Medulla oblongata (tissue), 1 donor: ENCODE data around the gene PCDHGA7.
A peak's percentile ranks its signal among the peaks of the same experiment; 100 is the strongest.
"Not testable (repeated sequence)": the region's sequence is repeated elsewhere in the genome, so short reads cannot be mapped to it uniquely, and the experiment has no call there.

Experiments
- DNase-seq: peaks from one replicate; pipeline ENCODE4 v3.0.0-alpha.2; 2015; ENCODE audit errors: extremely low spot score

The PCDHGA7 gene

GRCh38 chr5:141398608-141399007 is 16.1 kb downstream of the PCDHGA7 start:
- no peak for DNase-seq

GRCh38 chr5:141399555-141400258 is 17.2 kb downstream of the PCDHGA7 start:
- DNase-seq: no peak

DNA sequence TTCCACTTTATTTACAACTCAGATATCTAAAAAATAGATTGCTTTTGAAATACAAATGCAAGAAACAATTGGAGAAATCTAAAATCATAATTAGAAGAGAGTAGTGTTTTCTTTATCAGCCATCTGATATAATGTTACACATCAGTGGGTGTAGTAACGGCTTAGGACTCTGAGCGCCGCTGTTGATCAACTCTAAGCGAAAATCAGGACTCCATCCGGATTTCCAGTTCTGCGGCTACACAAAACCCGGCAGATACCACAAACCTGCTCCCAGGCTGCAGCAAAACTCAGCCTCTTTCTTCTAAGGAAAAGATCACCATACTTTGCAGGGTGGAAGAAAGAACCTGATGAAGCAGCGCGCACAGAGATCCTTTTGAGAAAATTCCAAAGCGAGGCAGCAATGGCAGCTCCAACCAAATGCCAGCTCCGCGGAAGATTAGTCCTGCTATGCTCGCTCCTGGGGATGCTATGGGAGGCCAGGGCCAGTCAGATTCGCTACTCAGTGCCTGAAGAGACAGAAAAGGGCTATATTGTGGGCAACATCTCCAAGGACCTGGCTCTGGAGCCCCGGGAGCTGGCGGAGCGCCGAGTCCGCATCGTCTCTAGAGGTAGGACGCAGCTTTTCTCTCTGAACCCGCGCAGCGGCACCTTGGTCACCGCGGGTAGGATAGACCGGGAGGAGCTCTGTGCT is 20.2 kb downstream of the PCDHGA7 start, which contains the start of gene PCDHGA9:
TSS of gene PCDHGA9 (plus strand) at position 226 of the 691 bp plus-strand sequence. CDS start at position 401, 175 bp downstream.
- peak; percentile 27 for DNase-seq

DNA sequence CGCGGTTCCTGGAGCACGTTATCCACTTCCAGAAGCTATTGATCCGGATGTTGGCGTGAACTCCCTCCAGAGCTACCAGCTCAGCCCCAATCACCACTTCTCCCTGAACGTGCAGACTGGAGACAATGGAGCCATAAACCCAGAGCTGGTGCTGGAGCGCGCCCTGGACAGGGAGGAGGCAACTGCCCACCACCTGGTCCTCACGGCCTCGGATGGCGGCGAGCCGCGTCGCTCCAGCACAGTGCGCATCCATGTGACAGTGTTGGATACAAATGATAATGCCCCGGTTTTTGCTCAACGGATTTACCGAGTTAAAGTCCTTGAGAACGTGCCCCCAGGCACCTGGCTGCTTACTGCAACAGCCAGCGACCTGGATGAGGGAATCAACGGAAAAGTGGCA is 20.8 kb downstream of the PCDHGA7 start:
- no peak for DNase-seq

GRCh38 chr5:141407790-141408505 is 25.4 kb downstream of the PCDHGA7 start, which contains the start of gene PCDHGB6:
TSS of gene PCDHGB6 (plus strand) at chr5:141408021. CDS start at chr5:141408203, 182 bp downstream.
- DNase-seq: not testable (repeated sequence)

GRCh38 chr5:141409598-141410306 is 27.2 kb downstream of the PCDHGA7 start:
- no peak for DNase-seq

GRCh38 chr5:141411575-141411974 is 29.0 kb downstream of the PCDHGA7 start:
- no peak for DNase-seq

- peak; percentile 25 for DNase-seq
These were observed 30.5 kb downstream of the PCDHGA7 start, which contains the start of gene PCDHGA10 for GRCh38 chr5:141412854-141413539. TSS of gene PCDHGA10 (plus strand) at chr5:141412987. CDS start at chr5:141413176, 189 bp downstream.

DNA sequence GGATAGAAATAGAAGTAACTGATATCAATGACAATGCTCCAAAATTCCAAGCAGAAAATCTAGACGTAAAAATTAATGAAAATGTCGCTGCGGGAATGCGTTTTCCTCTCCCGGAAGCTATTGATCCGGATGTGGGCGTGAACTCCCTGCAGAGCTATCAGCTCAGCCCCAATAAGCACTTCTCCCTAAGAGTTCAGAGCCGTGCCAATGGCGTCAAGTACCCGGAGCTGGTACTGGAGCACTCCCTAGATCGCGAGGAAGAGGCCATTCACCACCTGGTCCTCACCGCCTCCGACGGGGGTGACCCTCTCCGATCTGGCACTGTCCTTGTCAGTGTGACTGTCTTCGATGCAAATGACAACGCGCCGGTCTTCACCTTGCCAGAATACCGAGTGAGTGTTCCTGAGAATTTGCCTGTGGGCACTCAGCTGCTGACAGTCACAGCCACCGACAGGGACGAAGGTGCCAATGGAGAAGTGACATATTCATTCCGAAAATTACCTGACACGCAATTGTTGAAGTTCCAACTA is 31.1 kb downstream of the PCDHGA7 start:
- no peak for DNase-seq

- DNase-seq: not testable (repeated sequence)
These were observed 32.2 kb downstream of the PCDHGA7 start for GRCh38 chr5:141414548-141415274.

DNA sequence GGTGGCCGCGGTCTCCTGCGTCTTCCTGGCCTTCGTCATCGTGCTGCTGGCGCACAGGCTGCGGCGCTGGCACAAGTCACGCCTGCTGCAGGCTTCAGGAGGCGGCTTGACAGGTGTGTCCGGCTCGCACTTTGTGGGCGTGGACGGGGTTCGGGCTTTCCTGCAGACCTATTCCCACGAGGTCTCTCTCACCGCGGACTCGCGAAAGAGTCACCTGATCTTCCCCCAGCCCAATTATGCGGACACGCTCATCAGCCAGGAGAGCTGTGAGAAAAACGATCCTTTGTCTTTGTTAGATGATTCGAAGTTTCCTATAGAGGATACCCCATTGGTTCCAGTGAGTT is 32.7 kb downstream of the PCDHGA7 start:
- not testable (repeated sequence) for DNase-seq

DNA sequence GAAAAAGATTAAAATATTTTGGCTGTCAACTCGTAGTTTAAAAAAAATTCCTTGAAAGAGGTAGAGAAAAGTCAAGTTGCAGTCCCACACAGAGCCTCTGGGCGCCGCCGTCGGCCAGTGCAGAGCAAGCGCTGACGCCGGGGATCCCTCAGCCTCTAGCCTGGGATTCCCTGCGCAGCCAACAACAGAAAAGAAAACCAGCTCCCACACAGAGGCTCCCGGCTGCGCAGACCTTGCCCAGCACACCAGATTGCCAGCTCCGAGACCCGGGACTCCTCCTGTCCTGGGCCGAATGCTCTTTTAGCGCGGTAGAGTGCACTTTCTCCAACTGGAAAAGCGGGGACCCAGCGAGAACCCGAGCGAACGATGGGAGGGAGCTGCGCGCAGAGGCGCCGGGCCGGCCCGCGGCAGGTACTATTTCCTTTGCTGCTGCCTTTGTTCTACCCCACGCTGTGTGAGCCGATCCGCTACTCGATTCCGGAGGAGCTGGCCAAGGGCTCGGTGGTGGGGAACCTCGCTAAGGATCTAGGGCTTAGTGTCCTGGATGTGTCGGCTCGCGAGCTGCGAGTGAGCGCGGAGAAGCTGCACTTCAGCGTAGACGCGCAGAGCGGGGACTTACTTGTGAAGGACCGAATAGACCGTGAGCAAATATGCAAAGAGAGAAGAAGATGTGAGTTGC is 35.1 kb downstream of the PCDHGA7 start, which contains the start of gene PCDHGB7:
TSS of gene PCDHGB7 (plus strand) at position 184 of the 679 bp plus-strand sequence. CDS start at position 367, 183 bp downstream.
- DNase-seq: peak; percentile 57

- no peak for DNase-seq
These were observed 36.7 kb downstream of the PCDHGA7 start for GRCh38 chr5:141419074-141419880.

DNA sequence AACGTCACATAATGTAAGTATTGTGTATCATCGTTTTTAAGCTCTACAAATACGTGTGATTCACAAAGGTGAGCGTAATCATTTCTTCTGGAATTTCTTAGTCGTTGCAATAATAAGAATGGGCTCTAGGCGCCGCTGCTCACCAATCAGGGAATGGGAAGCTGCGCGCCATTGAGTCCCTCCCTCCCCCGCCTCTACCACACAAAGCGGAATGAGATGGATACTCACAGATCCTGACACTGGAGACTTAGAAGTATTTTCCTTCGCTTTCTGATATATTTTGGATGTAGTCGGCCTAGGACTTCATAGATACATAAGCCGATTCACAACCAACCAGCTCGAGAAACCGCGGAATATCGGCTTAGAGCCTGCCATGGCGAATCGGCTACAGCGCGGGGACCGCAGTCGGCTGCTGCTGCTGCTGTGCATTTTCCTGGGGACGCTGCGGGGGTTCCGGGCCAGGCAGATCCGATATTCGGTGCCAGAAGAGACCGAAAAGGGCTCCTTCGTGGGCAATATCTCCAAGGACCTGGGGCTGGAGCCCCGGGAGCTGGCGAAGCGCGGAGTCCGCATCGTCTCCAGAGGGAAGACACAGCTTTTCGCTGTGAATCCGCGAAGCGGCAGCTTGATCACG is 38.4 kb downstream of the PCDHGA7 start, which contains the start of gene PCDHGA11:
TSS of gene PCDHGA11 (plus strand) at position 197 of the 634 bp plus-strand sequence. CDS start at position 374, 177 bp downstream.
- DNase-seq: peak; percentile 30

GRCh38 chr5:141421489-141421855 is 38.9 kb downstream of the PCDHGA7 start:
- no peak for DNase-seq

DNA sequence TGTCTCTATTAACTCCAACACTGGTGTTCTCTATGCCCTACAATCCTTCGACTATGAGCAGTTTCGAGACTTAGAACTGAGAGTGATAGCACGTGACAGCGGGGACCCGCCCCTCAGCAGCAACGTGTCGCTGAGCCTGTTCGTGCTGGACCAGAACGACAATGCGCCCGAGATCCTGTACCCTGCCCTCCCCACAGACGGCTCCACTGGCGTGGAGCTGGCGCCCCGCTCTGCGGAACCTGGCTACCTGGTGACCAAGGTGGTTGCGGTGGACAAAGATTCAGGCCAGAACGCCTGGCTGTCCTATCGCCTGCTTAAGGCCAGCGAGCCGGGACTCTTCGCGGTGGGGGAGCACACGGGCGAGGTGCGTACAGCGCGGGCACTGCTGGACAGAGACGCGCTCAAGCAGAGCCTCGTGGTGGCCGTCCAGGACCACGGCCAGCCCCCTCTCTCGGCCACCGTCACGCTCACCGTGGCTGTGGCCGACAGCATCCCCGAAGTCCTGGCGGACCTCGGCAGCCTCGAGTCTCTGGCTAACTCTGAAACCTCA is 40.3 kb downstream of the PCDHGA7 start:
- DNase-seq: no peak

GRCh38 chr5:141427783-141428426 is 45.4 kb downstream of the PCDHGA7 start:
- DNase-seq: no peak
